ENCODE measurements around the gene NBAS. TPM values are rescaled to one million over a fixed set of nuclear protein-coding genes. Genes with fewer than 3 reads are reported as not detected.

NBAS gene
- total RNA-seq, 1 experiment from 2014 or later, result 46.4 TPM

GRCh38 chr2:15565994-15566671 lies 5.0 kb upstream of the NBAS start:
- Mint-ChIP-seq H3K9me3 (ENCODE audit: unreplicated experiment) (no peaks in the 10 kb centered on the region), H3K27me3 (ENCODE audit: insufficient read depth, unreplicated experiment) (no peaks in the 10 kb centered on the region), H3K4me3 (ENCODE audit: unreplicated experiment) (no peak overlapping the region), H3K36me3 (ENCODE audit: insufficient read depth, unreplicated experiment) (peaks cover 5% of the 10 kb centered on the region), H3K4me1 (ENCODE audit: insufficient read depth, unreplicated experiment) (peaks cover 20% of the 10 kb centered on the region), H3K27ac (ENCODE audit: low read depth, unreplicated experiment) (no peak overlapping the region)
- CTCF ChIA-PET, result interaction anchor here (1.0 kb wide), 1 partner anchor 9 kb away, joined by 3 read pairs; no protein-coding TSS in a partner anchor
- TF ChIP-seq CTCF (IDR thresholded peaks at IDR 0.05; ENCODE audit: unreplicated experiment), result no peak
- DNase-seq (ENCODE audit: unreplicated experiment), result no peak
- BruUV-seq (replicated peaks), result no TSS peak
- intact Hi-C loops (cut with micrococcal nuclease), result no loop called here
- POLR2A ChIA-PET, result no interaction called here

- CTCF ChIA-PET, result interaction anchor here (1.0 kb wide), 1 partner anchor 9 kb away, joined by 3 read pairs; no protein-coding TSS in a partner anchor
- peaks cover 20% of the 10 kb centered on the region for H3K4me1 Mint-ChIP-seq (ENCODE audit: insufficient read depth, unreplicated experiment)
- intact Hi-C loops (cut with micrococcal nuclease), result no loop called here
Observed at GRCh38 chr2:15565392-15565791, 4.3 kb upstream of the NBAS start.

GRCh38 chr2:15563227-15564100 lies 2.3 kb upstream of the NBAS start:
- no TSS peak for BruUV-seq (replicated peaks)
- no peak overlapping the region for H3K27ac Mint-ChIP-seq (ENCODE audit: low read depth, unreplicated experiment)
- CTCF ChIA-PET, result interaction anchor here (1.2 to 4.7 kb wide), 3 partner anchors 13 to 25 kb away, joined by 4 to 34 read pairs (median 5); no protein-coding TSS in a partner anchor
- H3K4me3 Mint-ChIP-seq (ENCODE audit: unreplicated experiment), result peak overlapping the region; percentile 39
- POLR2A ChIA-PET, result no interaction called here
- peaks cover 20% of the 10 kb centered on the region for H3K4me1 Mint-ChIP-seq (ENCODE audit: insufficient read depth, unreplicated experiment)
- no peaks in the 10 kb centered on the region for H3K9me3 Mint-ChIP-seq (ENCODE audit: unreplicated experiment)
- no peaks in the 10 kb centered on the region for H3K27me3 Mint-ChIP-seq (ENCODE audit: insufficient read depth, unreplicated experiment)
- intact Hi-C loops (cut with micrococcal nuclease), result no loop called here
- DNase-seq (ENCODE audit: unreplicated experiment), result no peak
- H3K36me3 Mint-ChIP-seq (ENCODE audit: insufficient read depth, unreplicated experiment), result peaks cover 6% of the 10 kb centered on the region
- TF ChIP-seq CTCF (IDR thresholded peaks at IDR 0.05; ENCODE audit: unreplicated experiment), result no peak

More at GRCh38 chr2:15565392-15565791, 4.3 kb upstream of the NBAS start:
- H3K4me3 Mint-ChIP-seq (ENCODE audit: unreplicated experiment), result no peak overlapping the region
- H3K27me3 Mint-ChIP-seq (ENCODE audit: insufficient read depth, unreplicated experiment), result no peaks in the 10 kb centered on the region
- DNase-seq (ENCODE audit: unreplicated experiment), result no peak
- peaks cover 5% of the 10 kb centered on the region for H3K36me3 Mint-ChIP-seq (ENCODE audit: insufficient read depth, unreplicated experiment)
- H3K27ac Mint-ChIP-seq (ENCODE audit: low read depth, unreplicated experiment), result no peak overlapping the region
- POLR2A ChIA-PET, result no interaction called here
- no TSS peak for BruUV-seq (replicated peaks)
- no peaks in the 10 kb centered on the region for H3K9me3 Mint-ChIP-seq (ENCODE audit: unreplicated experiment)
- TF ChIP-seq CTCF (IDR thresholded peaks at IDR 0.05; ENCODE audit: unreplicated experiment), result no peak

Data from MCF 10A (cell line).